Breast epithelium (tissue), 4 donors: ENCODE measurements around the gene HID1. TPM values are rescaled to one million over a fixed set of nuclear protein-coding genes. Genes with fewer than 3 reads are reported as not detected.
A peak's percentile ranks its signal among the peaks of the same experiment; 100 is the strongest.

Experiments used
- DNase-seq, 2 donors: peaks; one replicate each; pipeline ENCODE4 v3.0.0-alpha.2; 2019; ENCODE audit warnings: low spot score in 2 of 2
- H3K27ac ChIP-seq, 2 donors: fragments of 200-600 bp; sonication (generic) in 1 of 2; one replicate each; pipeline ENCODE4 v1.5.1; 2016 to 2019; ENCODE audit warnings: mild to moderate bottlenecking in 1 of 2
- H3K27me3 ChIP-seq, 2 donors: fragments of 200-600 bp; sonication (generic) in 1 of 2; one replicate each; pipeline versions ENCODE4 v1.5.1 to v1.6.0; 2017 to 2019; ENCODE audit warnings: control low read depth in 1 of 2, mild to moderate bottlenecking in 1 of 2
- H3K36me3 ChIP-seq: fragments of 200-600 bp; one replicate; pipeline ENCODE4 v1.5.1; 2019
- H3K4me1 ChIP-seq, 2 donors: fragments of 200-600 bp; sonication (generic); one replicate each; pipeline ENCODE4 v1.5.1; 2016 to 2019; ENCODE audit warnings: control low read depth in 1 of 2
- H3K4me3 ChIP-seq, 3 donors: fragments of 200-600 bp; sonication (generic); 1 replicate in 2 of 3; 2 replicates in 1 of 3; pipeline ENCODE4 v1.5.1; 2016 to 2019; ENCODE audit warnings: mild to moderate bottlenecking in 3 of 3, moderate library complexity in 2 of 3
- H3K9me3 ChIP-seq, 2 donors: fragments of 200-600 bp; sonication (generic) in 1 of 2; one replicate each; pipeline ENCODE4 v1.5.1; 2016 to 2019; ENCODE audit warnings: control low read depth in 1 of 2
- POLR2A ChIP-seq: fragments of 450-650 bp; IDR thresholded peaks from one replicate; pipeline ENCODE4 v1.6.1; 2016; ENCODE audit warnings: antibody characterized with exemption, mild to moderate bottlenecking, moderate library complexity
- POLR2AphosphoS5 ChIP-seq, 3 donors: sonication (generic); formaldehyde crosslinking; IDR thresholded peaks; one replicate each; pipeline ENCODE4 v1.6.1; 2017; ENCODE audit warnings: antibody characterized with exemption in 3 of 3
- intact Hi-C: fragments of 100-400 bp; cut with DNase I; formaldehyde crosslinking; loops from one replicate; pipeline ENCODE4 v1.15.1; 2023; ENCODE audit warnings: low total_unique reads
- total RNA-seq, 3 donors: library from RNA; depleted of rRNA; stranded (reverse); fragments of >200 nt; gene quantifications; one replicate each; pipeline ENCODE4 v1.1.0, GENCODE V29; 2016
- TF ChIP-seq, protein P1 (sequence below), 3 donors: fragments of 450-650 bp; IDR thresholded peaks; one replicate each; pipeline ENCODE4 v1.5.1; 2016 to 2017; ENCODE audit warnings: antibody characterized with exemption in 3 of 3, mild to moderate bottlenecking in 3 of 3, moderate library complexity in 3 of 3

HID1 gene
- total RNA-seq, 3 donors from 2014 or later, result 6.1 to 46.5 (median 37.3) TPM

DNA sequence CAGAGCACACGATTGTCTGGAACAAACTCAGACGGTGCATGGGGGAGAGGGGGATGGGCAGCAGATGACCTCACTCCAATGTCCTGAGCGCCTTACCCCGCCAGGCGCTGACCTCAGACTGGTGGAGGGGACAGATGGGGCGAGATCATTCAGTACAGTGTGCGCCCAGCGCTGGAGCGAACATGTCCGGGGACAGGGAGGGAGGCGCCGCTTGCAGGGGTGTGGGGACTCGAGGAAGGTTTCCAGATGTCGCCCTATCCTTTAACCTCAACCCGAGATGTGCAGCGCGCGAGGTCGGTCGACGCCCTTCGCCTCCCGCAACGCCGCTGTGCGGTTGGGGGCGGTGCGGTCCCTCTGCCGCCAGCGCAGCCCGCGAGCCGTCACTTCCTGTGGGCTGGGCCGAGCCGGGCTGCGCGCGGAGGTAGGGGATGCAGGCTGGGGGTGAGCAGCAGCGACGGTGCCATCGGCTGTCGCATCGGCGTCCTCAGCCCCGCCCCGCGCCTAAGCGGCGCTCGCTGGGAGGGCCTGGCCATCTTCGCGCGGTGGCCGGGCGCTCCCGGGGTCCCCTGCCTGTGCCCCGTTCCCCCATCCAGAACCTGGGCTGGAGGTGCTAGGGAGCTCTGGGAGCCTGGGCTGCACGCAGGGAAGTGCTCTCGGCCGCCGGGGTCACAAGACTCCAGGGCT is 9.6 kb upstream of the HID1 start:
- H3K9me3 ChIP-seq, result no peaks in the 10 kb centered on the region
- peak; percentile 60 to 83 for DNase-seq
- peaks cover 0 to 7% of the 10 kb centered on the region in 2 donors for H3K4me1 ChIP-seq
- H3K4me3 ChIP-seq, result peak overlapping the region; percentile 51 to 74 (median 70)
- no peaks in the 10 kb centered on the region for H3K27me3 ChIP-seq
- intact Hi-C loops, result loop anchor here (10.0 kb wide), 1 partner anchor 53 kb away; no protein-coding TSS in a partner anchor
- peak; percentile 37 to 75 (median 74) for TF ChIP-seq POLR2AphosphoS5 (IDR thresholded peaks at IDR 0.05)
- TF ChIP-seq, protein P1, sequence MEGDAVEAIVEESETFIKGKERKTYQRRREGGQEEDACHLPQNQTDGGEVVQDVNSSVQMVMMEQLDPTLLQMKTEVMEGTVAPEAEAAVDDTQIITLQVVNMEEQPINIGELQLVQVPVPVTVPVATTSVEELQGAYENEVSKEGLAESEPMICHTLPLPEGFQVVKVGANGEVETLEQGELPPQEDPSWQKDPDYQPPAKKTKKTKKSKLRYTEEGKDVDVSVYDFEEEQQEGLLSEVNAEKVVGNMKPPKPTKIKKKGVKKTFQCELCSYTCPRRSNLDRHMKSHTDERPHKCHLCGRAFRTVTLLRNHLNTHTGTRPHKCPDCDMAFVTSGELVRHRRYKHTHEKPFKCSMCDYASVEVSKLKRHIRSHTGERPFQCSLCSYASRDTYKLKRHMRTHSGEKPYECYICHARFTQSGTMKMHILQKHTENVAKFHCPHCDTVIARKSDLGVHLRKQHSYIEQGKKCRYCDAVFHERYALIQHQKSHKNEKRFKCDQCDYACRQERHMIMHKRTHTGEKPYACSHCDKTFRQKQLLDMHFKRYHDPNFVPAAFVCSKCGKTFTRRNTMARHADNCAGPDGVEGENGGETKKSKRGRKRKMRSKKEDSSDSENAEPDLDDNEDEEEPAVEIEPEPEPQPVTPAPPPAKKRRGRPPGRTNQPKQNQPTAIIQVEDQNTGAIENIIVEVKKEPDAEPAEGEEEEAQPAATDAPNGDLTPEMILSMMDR (IDR thresholded peaks at IDR 0.05), result peak in 2 of 3 donors; percentile 15 to 28
- TF ChIP-seq POLR2A, result peak; percentile 61
- H3K27ac ChIP-seq, result peak overlapping the region; percentile 94 to 95
- no peaks in the 10 kb centered on the region for H3K36me3 ChIP-seq

DNA sequence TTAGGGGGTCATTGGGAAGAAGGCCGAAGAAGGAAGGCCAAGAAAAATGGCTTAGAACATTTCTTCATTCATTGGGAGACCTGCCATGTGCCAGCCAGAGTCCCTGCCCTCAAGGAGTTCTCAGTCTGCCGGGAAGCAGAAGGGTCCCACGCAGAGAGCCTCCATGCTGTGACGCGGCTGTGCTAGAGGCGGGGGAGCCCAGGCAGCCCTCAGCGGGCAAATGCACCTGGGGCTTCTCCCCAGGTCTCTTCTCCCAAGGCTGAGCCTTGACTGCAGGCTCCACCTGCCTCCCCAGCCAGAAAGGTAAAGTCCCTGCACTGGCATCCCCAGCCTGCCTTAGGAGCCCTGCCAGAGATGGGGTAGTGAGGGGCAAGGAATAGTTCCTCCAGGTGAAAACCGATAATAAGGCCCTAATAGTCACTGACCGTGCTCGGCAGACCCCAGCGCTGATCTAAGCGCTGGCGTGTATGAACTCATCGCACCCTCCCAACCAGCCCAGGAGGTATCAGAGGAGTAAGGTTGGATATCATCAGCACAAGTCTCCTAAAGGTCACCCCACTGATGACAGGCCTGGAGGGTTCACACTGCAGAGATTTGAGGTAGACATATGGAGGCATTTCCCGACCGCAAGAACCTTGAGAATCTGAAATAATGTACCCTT is 8.9 kb upstream of the HID1 start:
- Histone ChIP-seq H3K36me3 (no peaks in the 10 kb centered on the region), H3K4me1 (peaks cover 0 to 7% of the 10 kb centered on the region in 2 donors), H3K4me3 (peak overlapping the region; percentile 51 to 74 (median 70)), H3K27ac (peak overlapping the region; percentile 94 to 95), H3K27me3 (no peaks in the 10 kb centered on the region), H3K9me3 (no peaks in the 10 kb centered on the region)
- intact Hi-C loops, result loop anchor here (10.0 kb wide), 1 partner anchor 53 kb away; no protein-coding TSS in a partner anchor
- TF ChIP-seq POLR2A (no peak), POLR2AphosphoS5 (IDR thresholded peaks at IDR 0.05) (no peak)
- TF ChIP-seq, protein P1 (IDR thresholded peaks at IDR 0.05), result no peak
- DNase-seq, result no peak

DNA sequence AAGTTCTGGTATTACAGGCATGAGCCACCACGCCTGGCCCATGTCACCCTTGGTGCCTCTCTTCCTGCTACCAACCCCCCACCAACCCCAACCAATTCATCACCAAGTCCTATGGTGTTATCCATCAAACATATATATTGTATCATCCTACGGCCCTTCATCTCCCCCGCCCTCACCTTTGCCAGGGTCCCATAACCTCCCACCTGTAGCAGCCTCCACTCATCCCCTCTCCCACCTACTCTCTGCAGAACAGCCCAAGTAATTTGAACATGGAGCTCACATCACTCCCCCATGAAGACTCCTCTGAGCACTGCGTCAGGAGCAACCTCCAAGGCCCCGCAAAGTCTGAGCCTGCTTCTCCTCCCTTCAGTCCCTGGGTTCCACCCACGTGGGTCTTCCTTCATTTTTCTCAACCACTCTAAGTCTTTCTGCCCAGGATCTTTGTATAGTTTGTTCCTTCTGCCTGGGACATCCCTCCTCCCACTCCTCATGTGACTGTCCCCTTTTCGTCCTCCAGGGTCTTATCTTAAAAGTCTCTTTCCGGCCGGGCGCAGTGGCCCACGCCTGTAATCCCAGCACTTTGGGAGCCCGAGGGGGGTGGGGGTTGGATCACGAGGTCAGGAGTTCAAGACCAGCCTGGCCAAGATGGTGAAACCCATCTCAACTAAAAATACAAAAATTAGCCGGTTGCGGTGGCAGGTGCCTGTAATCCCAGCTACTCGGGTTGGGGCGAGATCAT is 7.0 kb upstream of the HID1 start:
- Histone ChIP-seq H3K9me3 (no peaks in the 10 kb centered on the region), H3K36me3 (no peaks in the 10 kb centered on the region), H3K4me1 (peaks cover 0 to 7% of the 10 kb centered on the region in 2 donors), H3K27ac (no peak overlapping the region), H3K27me3 (no peaks in the 10 kb centered on the region), H3K4me3 (no peak overlapping the region)
- no peak for DNase-seq
- TF ChIP-seq, protein P1 (IDR thresholded peaks at IDR 0.05), result no peak
- no peak for TF ChIP-seq POLR2AphosphoS5 (IDR thresholded peaks at IDR 0.05)
- no peak for TF ChIP-seq POLR2A
- intact Hi-C loops, result loop anchor here (10.0 kb wide), 1 partner anchor 55 kb away; no protein-coding TSS in a partner anchor

DNA sequence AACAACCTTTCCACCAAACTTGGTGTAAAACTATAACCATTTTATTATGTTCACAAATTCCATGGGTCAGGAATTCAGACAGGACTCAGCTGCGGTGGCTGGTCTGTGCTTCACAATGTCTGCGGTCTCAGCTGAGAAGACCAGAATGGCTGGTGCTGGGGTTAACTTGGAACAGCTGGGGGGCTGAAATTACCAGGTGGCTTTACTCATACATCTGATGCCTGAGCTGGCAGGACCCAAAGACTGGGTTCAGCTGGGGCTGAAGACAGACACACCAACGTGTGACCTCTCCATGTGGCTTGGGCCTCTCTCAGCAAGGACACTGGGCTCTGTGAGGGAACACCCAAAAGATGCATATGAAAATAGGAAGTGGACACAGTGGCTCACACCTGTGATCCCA is 5.7 kb upstream of the HID1 start:
- Histone ChIP-seq H3K36me3 (no peaks in the 10 kb centered on the region), H3K4me1 (peaks cover 0 to 7% of the 10 kb centered on the region in 2 donors), H3K4me3 (no peak overlapping the region), H3K27me3 (no peaks in the 10 kb centered on the region), H3K27ac (no peak overlapping the region), H3K9me3 (no peaks in the 10 kb centered on the region)
- intact Hi-C loops, result no loop called here
- no peak for DNase-seq
- no peak for TF ChIP-seq POLR2AphosphoS5 (IDR thresholded peaks at IDR 0.05)
- TF ChIP-seq, protein P1 (IDR thresholded peaks at IDR 0.05), result no peak
- TF ChIP-seq POLR2A, result no peak
